PC-3 (cell line): ENCODE measurements around the gene RRM1.

Experiments used
- CTCF ChIP-seq: fragments of 300-600 bp; sonication (generic); conservative IDR thresholded peaks from 2 replicates; pipeline ENCODE4 v1.5.1; 2017; ENCODE audit warnings: antibody characterized with exemption, low read depth, mild to moderate bottlenecking, low read length
- EZH2 ChIP-seq: fragments of 300-600 bp; sonication (generic); IDR thresholded peaks from one replicate; pipeline ENCODE4 v1.6.1; 2017; ENCODE audit warnings: antibody characterized with exemption, mild to moderate bottlenecking, low read length; ENCODE audit not compliant: unreplicated experiment
- EZH2phosphoT487 ChIP-seq: fragments of 300-600 bp; sonication (generic); IDR thresholded peaks from 2 replicates; pipeline ENCODE4 v1.6.1; 2018; ENCODE audit warnings: mild to moderate bottlenecking, antibody characterized with exemption, low read length, borderline replicate concordance

DNA sequence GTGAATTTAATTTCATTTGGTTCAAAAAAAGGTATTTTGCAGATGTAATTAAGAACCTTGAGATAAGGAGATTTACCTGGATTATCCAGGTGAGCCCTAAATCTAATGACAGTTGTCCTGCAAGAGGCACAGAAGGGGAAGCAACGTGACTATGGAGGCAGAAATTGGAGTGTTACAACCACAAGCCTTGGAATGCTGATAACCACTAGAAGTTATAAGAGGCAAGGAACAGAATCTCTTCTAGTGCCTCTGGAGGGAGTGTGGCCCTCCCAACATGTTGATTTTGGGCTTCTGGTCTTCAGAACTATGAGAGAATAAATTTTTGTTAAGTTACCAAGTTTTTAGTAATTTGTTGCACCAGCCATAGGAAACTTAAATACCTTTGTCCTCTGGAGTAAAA lies 32.8 kb downstream of the RRM1 start:
- TF ChIP-seq CTCF = no peak
- no peak for TF ChIP-seq EZH2phosphoT487
- no peak for TF ChIP-seq EZH2
